ENCODE results near the gene DLGAP4. TPM values are rescaled to one million over a fixed set of nuclear protein-coding genes. Genes with fewer than 3 reads are reported as not detected.

Gene DLGAP4
- total RNA-seq, 4 donors from 2014 or later = 33.5 to 159 (median 56.6) TPM

DNA sequence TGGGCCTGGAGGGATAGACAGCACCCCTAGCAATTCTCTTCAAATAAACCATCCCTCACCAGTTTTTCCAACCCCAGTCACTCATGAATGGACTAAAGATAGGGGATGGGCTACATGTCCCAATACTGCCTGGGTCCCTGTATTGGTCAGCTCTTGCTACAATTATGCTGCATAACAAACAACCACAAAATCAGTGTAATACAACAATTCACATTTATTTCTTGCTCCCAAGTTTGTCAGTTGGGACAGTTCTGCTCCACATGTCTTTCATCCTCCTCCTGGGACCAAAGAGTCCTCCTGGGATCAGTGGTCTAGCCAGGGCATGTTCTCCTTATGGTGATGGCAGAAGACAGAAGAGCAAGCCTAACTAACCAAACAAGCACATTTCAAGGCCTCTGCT is 143.5 kb downstream of the DLGAP4 start:
- Histone ChIP-seq H3K4me3 (no peak overlapping the region), H3K27me3 (no peaks in the 10 kb centered on the region), H3K36me3 (no peaks in the 10 kb centered on the region), H3K27ac (no peak overlapping the region), H3K9me3 (no peaks in the 10 kb centered on the region), H3K4me1 (peaks cover 0 to 3% (median under 1%) of the 10 kb centered on the region in 4 donors)
- intact Hi-C loops (cut with DNase I; ENCODE audit: low total_unique reads) (no loop called here), in situ Hi-C loops (cut with MboI; ENCODE audit: low pct_ligation_motif_present in 1 of 4, low pct_unique_long_range_greater_than_20kb in 1 of 4, low sequenced_read_pairs in 3 of 4) (loop anchor here (10.0 to 25.0 kb wide), 3 partner anchors 237 to 462 kb away; no protein-coding TSS in a partner anchor)
- TF ChIP-seq EP300 (IDR thresholded peaks at IDR 0.05; ENCODE audit: low read depth) (no peak), POLR2AphosphoS5 (IDR thresholded peaks at IDR 0.05) (no peak), POLR2A (IDR thresholded peaks at IDR 0.05) (no peak)
- TF ChIP-seq, protein P1, sequence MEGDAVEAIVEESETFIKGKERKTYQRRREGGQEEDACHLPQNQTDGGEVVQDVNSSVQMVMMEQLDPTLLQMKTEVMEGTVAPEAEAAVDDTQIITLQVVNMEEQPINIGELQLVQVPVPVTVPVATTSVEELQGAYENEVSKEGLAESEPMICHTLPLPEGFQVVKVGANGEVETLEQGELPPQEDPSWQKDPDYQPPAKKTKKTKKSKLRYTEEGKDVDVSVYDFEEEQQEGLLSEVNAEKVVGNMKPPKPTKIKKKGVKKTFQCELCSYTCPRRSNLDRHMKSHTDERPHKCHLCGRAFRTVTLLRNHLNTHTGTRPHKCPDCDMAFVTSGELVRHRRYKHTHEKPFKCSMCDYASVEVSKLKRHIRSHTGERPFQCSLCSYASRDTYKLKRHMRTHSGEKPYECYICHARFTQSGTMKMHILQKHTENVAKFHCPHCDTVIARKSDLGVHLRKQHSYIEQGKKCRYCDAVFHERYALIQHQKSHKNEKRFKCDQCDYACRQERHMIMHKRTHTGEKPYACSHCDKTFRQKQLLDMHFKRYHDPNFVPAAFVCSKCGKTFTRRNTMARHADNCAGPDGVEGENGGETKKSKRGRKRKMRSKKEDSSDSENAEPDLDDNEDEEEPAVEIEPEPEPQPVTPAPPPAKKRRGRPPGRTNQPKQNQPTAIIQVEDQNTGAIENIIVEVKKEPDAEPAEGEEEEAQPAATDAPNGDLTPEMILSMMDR (IDR thresholded peaks at IDR 0.05) = no peak
- no peak for DNase-seq

DNA sequence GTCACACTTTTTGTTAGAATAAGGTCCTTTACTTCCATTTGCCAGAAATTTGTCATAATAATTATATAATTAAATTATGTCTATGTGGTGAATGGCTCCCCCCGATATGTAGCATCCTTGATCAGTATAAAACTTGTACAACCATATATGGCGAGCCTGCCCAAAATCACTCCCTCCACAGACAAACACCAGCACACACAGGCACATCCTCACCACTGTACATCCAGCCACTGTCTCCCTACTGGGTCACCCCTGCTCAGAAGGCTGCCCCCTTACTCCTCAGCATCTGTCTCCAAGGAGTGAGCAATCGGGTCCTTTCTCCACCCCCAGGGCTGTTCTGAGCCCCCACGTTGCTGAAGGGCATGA is 148.2 kb downstream of the DLGAP4 start:
- Histone ChIP-seq H3K4me3 (no peak overlapping the region), H3K9me3 (no peaks in the 10 kb centered on the region), H3K36me3 (no peaks in the 10 kb centered on the region), H3K27ac (peak overlapping the region in 2 of 4 donors; percentile 28 to 51), H3K4me1 (peaks cover 0 to 6% (median 1%) of the 10 kb centered on the region in 4 donors), H3K27me3 (no peaks in the 10 kb centered on the region)
- intact Hi-C loops (cut with DNase I; ENCODE audit: low total_unique reads) = no loop called here
- no peak for DNase-seq
- WGBS, 2 donors (ENCODE audit: low coverage in 1 of 2) = 58 to 83% methylated on average over 2 to 4 of the region's 4 CpGs
- in situ Hi-C loops (cut with MboI; ENCODE audit: low pct_ligation_motif_present in 1 of 4, low pct_unique_long_range_greater_than_20kb in 1 of 4, low sequenced_read_pairs in 3 of 4) = no loop called here
- TF ChIP-seq, protein P1 (IDR thresholded peaks at IDR 0.05) = no peak
- TF ChIP-seq POLR2AphosphoS5 (IDR thresholded peaks at IDR 0.05) (no peak), POLR2A (IDR thresholded peaks at IDR 0.05) (no peak), EP300 (IDR thresholded peaks at IDR 0.05; ENCODE audit: low read depth) (no peak)

DNA sequence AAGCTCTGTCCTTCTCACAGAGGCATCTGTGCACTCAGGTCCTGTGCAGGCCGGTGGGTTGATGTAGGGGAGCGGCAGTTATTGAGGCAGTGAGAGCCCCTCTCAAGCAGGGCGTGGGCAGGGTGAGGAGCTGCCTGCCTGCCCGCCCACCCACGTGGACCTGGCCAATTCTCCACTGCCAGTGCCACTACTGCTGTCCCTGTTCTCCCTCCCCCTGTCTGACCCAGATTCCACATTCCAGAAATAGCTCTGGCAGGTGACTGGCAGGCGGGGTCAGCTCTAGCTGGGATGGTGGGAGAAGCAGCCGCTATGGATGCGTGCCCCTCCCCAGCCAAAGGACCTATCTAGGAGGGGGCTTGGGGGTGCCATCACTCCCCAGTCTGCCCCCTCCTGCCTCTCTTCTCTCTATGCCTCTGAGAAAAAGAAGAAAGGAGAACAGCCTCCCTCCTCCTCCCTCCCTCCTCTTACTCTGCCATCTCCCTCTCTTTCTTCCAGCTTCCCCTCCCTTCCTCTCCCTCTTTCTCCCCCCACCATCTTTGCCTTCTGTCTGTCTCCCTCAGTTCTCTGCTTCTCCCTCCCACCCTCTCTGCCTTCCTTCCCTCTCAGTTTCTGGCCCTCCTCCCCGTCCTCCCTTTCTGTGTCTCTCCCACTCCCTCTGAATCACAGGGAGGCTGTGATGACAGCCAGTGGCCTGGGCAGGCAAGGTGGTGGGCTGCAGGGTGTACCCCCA is 148.7 kb downstream of the DLGAP4 start:
- in situ Hi-C loops (cut with MboI; ENCODE audit: low pct_ligation_motif_present in 1 of 4, low pct_unique_long_range_greater_than_20kb in 1 of 4, low sequenced_read_pairs in 3 of 4) = no loop called here
- Histone ChIP-seq H3K27me3 (no peaks in the 10 kb centered on the region), H3K27ac (peak overlapping the region in 2 of 4 donors; percentile 28 to 51), H3K36me3 (no peaks in the 10 kb centered on the region), H3K4me3 (no peak overlapping the region), H3K9me3 (no peaks in the 10 kb centered on the region), H3K4me1 (peaks cover 0 to 6% (median 1%) of the 10 kb centered on the region in 4 donors)
- DNase-seq = no peak
- 43% methylated on average over 9 of the region's 9 CpGs; no CpG with 5 or more reads in 1 of the 2 donors for WGBS, 2 donors (ENCODE audit: low coverage in 1 of 2)
- intact Hi-C loops (cut with DNase I; ENCODE audit: low total_unique reads) = no loop called here
- TF ChIP-seq, protein P1 (IDR thresholded peaks at IDR 0.05) = no peak
- TF ChIP-seq POLR2AphosphoS5 (IDR thresholded peaks at IDR 0.05) = no peak
- no peak for TF ChIP-seq POLR2A (IDR thresholded peaks at IDR 0.05)
- TF ChIP-seq EP300 (IDR thresholded peaks at IDR 0.05; ENCODE audit: low read depth) = no peak

DNA sequence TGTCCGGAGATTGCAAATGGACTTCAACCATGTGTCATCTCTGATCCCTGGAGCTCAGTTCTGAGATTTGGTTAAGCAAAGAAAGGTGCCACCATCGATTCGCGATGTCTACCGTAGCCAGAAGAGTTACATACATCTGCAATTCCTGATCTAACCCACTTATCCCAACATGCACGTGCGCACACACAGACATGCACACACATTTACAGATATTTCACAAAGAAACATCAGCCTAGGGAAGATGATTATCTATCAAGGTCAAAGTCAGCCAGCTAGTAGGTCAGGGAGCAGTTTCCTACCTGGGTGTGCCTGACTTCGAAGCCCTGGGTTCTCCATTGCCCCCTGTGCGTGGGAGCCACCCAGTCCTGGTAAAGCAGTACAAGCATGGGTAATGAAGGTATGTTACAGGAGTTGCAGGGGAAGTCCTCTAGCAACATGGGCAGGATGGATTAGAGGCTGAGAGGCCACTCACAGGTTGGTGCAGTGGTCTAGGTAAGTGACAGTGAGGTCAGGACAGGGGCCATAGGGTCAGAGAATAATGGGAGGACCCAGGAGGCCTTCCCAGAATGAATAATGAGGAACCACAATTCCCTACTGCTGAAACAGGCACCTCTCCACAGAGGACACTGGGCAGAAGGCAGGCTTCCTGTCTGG is 150.0 kb downstream of the DLGAP4 start:
- no peak for DNase-seq
- H3K36me3 ChIP-seq = no peaks in the 10 kb centered on the region
- H3K4me1 ChIP-seq = peaks cover 4 to 12% (median 7%) of the 10 kb centered on the region in 4 donors
- intact Hi-C loops (cut with DNase I; ENCODE audit: low total_unique reads) = no loop called here
- 67 to 84% methylated on average over 2 to 9 of the region's 9 CpGs for WGBS, 2 donors (ENCODE audit: low coverage in 1 of 2)
- in situ Hi-C loops (cut with MboI; ENCODE audit: low pct_ligation_motif_present in 1 of 4, low pct_unique_long_range_greater_than_20kb in 1 of 4, low sequenced_read_pairs in 3 of 4) = no loop called here
- no peak overlapping the region for H3K27ac ChIP-seq
- H3K9me3 ChIP-seq = no peaks in the 10 kb centered on the region
- TF ChIP-seq POLR2A (IDR thresholded peaks at IDR 0.05) = no peak
- TF ChIP-seq, protein P1 (IDR thresholded peaks at IDR 0.05) = no peak
- no peak for TF ChIP-seq EP300 (IDR thresholded peaks at IDR 0.05; ENCODE audit: low read depth)
- no peak for TF ChIP-seq POLR2AphosphoS5 (IDR thresholded peaks at IDR 0.05)
- H3K27me3 ChIP-seq = no peaks in the 10 kb centered on the region
- no peak overlapping the region for H3K4me3 ChIP-seq
